H9 (cell line): ENCODE results near the gene ACTBL2. TPM values are rescaled to one million over a fixed set of nuclear protein-coding genes. Genes with fewer than 3 reads are reported as not detected.

ENCODE experiments used
- DNase-seq: peaks from one replicate; pipeline ENCODE4 v3.0.0-alpha.2; 2017
- H2AFZ ChIP-seq: one replicate; pipeline ENCODE4 v1.6.1; 2013; ENCODE audit warnings: mild to moderate bottlenecking, low read length, control low read depth, moderate library complexity
- H2AK5ac ChIP-seq: 2 replicates; pipeline ENCODE4 v1.6.1; 2013; ENCODE audit warnings: low read length, control low read depth, mixed read lengths; ENCODE audit not compliant: insufficient read length
- H2BK120ac ChIP-seq: one replicate; pipeline ENCODE4 v1.6.1; 2013; ENCODE audit warnings: low read depth, mild to moderate bottlenecking, low read length, control low read depth, inconsistent platforms; ENCODE audit not compliant: poor library complexity, severe bottlenecking
- H2BK12ac ChIP-seq: 2 replicates; pipeline ENCODE4 v1.6.1; 2013; ENCODE audit warnings: low read length, control low read depth, mixed read lengths, low read depth; ENCODE audit not compliant: insufficient read length
- H2BK15ac ChIP-seq: 2 replicates; pipeline ENCODE4 v1.6.1; 2013; ENCODE audit warnings: low read depth, low read length, control low read depth
- H2BK20ac ChIP-seq: one replicate; pipeline ENCODE4 v1.6.1; 2013; ENCODE audit warnings: low read depth, mild to moderate bottlenecking, low read length, control low read depth, inconsistent platforms; ENCODE audit not compliant: poor library complexity, severe bottlenecking
- H2BK5ac ChIP-seq: 2 replicates; pipeline ENCODE4 v1.6.1; 2013; ENCODE audit warnings: low read length, control low read depth, mixed read lengths; ENCODE audit not compliant: insufficient read length
- H3K14ac ChIP-seq: 2 replicates; pipeline ENCODE4 v1.6.1; 2013; ENCODE audit warnings: low read length, control low read depth; ENCODE audit not compliant: insufficient read depth
- H3K18ac ChIP-seq: 2 replicates; pipeline ENCODE4 v1.6.1; 2013; ENCODE audit warnings: low read depth, mild to moderate bottlenecking, mixed read lengths, low read length, control low read depth; ENCODE audit not compliant: insufficient read length
- H3K23ac ChIP-seq: 2 replicates; pipeline ENCODE4 v1.6.1; 2013; ENCODE audit warnings: low read length, control low read depth, mixed read lengths, low read depth; ENCODE audit not compliant: insufficient read length
- H3K23me2 ChIP-seq: 2 replicates; pipeline ENCODE4 v1.6.1; 2013; ENCODE audit warnings: low read depth, mild to moderate bottlenecking, mixed read lengths, low read length, control low read depth; ENCODE audit not compliant: insufficient read length, poor library complexity, severe bottlenecking
- H3K27ac ChIP-seq: 2 replicates; pipeline ENCODE4 v1.5.1; 2013; ENCODE audit warnings: low read length, control low read depth, mixed read lengths, low read depth; ENCODE audit not compliant: insufficient read length
- H3K27me3 ChIP-seq: 2 replicates; pipeline ENCODE4 v1.6.1; 2013; ENCODE audit warnings: low read length, control low read depth, inconsistent platforms; ENCODE audit not compliant: insufficient read depth
- H3K4ac ChIP-seq: 2 replicates; pipeline ENCODE4 v1.6.1; 2013; ENCODE audit warnings: low read depth, mild to moderate bottlenecking, control low read depth, inconsistent platforms, low read length, moderate library complexity
- H3K4me1 ChIP-seq: 2 replicates; pipeline ENCODE4 v1.6.1; 2013; ENCODE audit warnings: low read length, control low read depth, inconsistent platforms; ENCODE audit not compliant: insufficient read depth
- H3K4me2 ChIP-seq: 2 replicates; pipeline ENCODE4 v1.6.1; 2013; ENCODE audit warnings: low read length, control low read depth, mixed read lengths; ENCODE audit not compliant: insufficient read length, insufficient read depth
- H3K56ac ChIP-seq: 2 replicates; pipeline ENCODE4 v1.6.1; 2013; ENCODE audit warnings: low read depth, mild to moderate bottlenecking, mixed read lengths, low read length, control low read depth; ENCODE audit not compliant: insufficient read length
- H3K79me1 ChIP-seq: 2 replicates; pipeline ENCODE4 v1.6.1; 2013; ENCODE audit warnings: low read depth, mild to moderate bottlenecking, moderate library complexity, low read length, control low read depth, inconsistent platforms; ENCODE audit not compliant: insufficient read depth, poor library complexity, severe bottlenecking
- H3K79me2 ChIP-seq: 2 replicates; pipeline ENCODE4 v1.6.1; 2013; ENCODE audit warnings: low read length, control low read depth, inconsistent platforms; ENCODE audit not compliant: insufficient read depth
- H3K9ac ChIP-seq: 2 replicates; pipeline ENCODE4 v1.6.1; 2013; ENCODE audit warnings: low read length, control low read depth, mixed read lengths; ENCODE audit not compliant: insufficient read length; ENCODE audit errors: extremely low read depth
- H3K9me3 ChIP-seq: one replicate; pipeline ENCODE4 v1.6.1; 2013; ENCODE audit warnings: low read depth, low read length, inconsistent platforms; ENCODE audit not compliant: control insufficient read depth
- H3T11ph ChIP-seq: one replicate; pipeline ENCODE4 v1.6.1; 2013; ENCODE audit warnings: mild to moderate bottlenecking, low read length, control low read depth, inconsistent platforms
- H4K20me1 ChIP-seq: one replicate; pipeline ENCODE4 v1.6.1; 2013; ENCODE audit not compliant: control insufficient read depth, insufficient read length, insufficient read depth
- H4K5ac ChIP-seq: 2 replicates; pipeline ENCODE4 v1.6.1; 2013; ENCODE audit warnings: low read depth, mild to moderate bottlenecking, mixed read lengths, low read length, control low read depth; ENCODE audit not compliant: insufficient read length
- H4K8ac ChIP-seq: replicated peaks from 2 replicates; pipeline ENCODE4 v1.6.1; 2013; ENCODE audit warnings: low read length, control low read depth, mixed read lengths, low read depth; ENCODE audit not compliant: insufficient read length
- H4K91ac ChIP-seq: 2 replicates; pipeline ENCODE4 v1.6.1; 2013; ENCODE audit warnings: low read depth, mild to moderate bottlenecking, moderate library complexity, mixed read lengths, low read length, control low read depth; ENCODE audit not compliant: insufficient read length
- H3K27ac Mint-ChIP-seq, 3 experiments: 2 replicates in 2 of 3; 3 replicates in 1 of 3; pipeline ENCODE4 v1.8.0; 2020 to 2021; ENCODE audit warnings: mixed read lengths in 3 of 3, mild to moderate bottlenecking in 1 of 3, moderate library complexity in 1 of 3
- H3K27me3 Mint-ChIP-seq: 2 replicates; pipeline ENCODE4 v1.8.0; 2021; ENCODE audit warnings: low read depth, mild to moderate bottlenecking, moderate library complexity, mixed read lengths
- H3K36me3 Mint-ChIP-seq, 3 experiments: 2 replicates in 2 of 3; 3 replicates in 1 of 3; pipeline ENCODE4 v1.8.0; 2020 to 2021; ENCODE audit warnings: low read depth in 3 of 3, mixed read lengths in 3 of 3; ENCODE audit not compliant: insufficient read depth in 1 of 3
- H3K4me1 Mint-ChIP-seq, 2 experiments: 2 replicates each; pipeline ENCODE4 v1.8.0; 2020; ENCODE audit warnings: mixed read lengths in 2 of 2
- H3K4me3 Mint-ChIP-seq, 2 experiments: 2 replicates in 1 of 2; 3 replicates in 1 of 2; pipeline ENCODE4 v1.8.0; 2020 to 2021; ENCODE audit warnings: mild to moderate bottlenecking in 2 of 2, mixed read lengths in 2 of 2, moderate library complexity in 1 of 2
- H3K9me3 Mint-ChIP-seq, 2 experiments: 2 replicates in 1 of 2; 3 replicates in 1 of 2; pipeline ENCODE4 v1.8.0; 2020; ENCODE audit warnings: mild to moderate bottlenecking in 2 of 2, mixed read lengths in 2 of 2, moderate library complexity in 1 of 2
- WGBS: extraction: QIAGEN DNeasy Blood & Tissue Kit; methylation state at CpG from one replicate; pipeline ENCODE4 v1.1.7; 2013; ENCODE audit warnings: missing lambda C conversion rate, low lambda C conversion rate, mixed read lengths; ENCODE audit not compliant: insufficient read length; ENCODE audit errors: extremely low coverage; 5-methylcytosine and 5-hydroxymethylcytosine counted together
- total RNA-seq: library from RNA; stranded (reverse); gene quantifications from 2 replicates; pipeline ENCODE4 v1.2.1, GENCODE V29; 2021
- TF ChIP-seq, protein P1 (sequence below): fragments of 200-600 bp; sonication (generic); conservative IDR thresholded peaks from 3 replicates; pipeline ENCODE4 v1.8.0; 2021; ENCODE audit warnings: antibody characterized with exemption, mild to moderate bottlenecking

The ACTBL2 gene
- total RNA-seq, 1 experiment from 2014 or later = not detected

DNA sequence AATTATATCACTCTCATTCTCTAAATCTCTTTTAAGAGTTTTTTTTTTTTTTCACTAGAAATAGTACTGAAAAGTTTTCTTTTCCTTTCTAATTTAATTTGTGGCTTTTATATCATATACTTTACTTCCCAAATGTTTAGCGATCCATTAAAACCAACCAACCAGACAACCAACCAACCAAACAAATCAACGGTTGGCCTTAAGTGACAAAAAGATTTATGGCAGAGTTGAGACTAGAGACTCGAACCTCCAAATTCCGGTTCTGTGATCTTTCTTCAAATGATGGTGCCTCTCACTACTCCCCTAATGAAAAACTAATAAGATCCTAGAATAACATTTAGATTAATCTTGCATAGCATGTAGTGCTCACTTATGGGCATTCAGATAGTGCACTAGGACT lies 45.3 kb upstream of the ACTBL2 start:
- Histone ChIP-seq H3K23me2 (no peaks in the 10 kb centered on the region), H3K18ac (no peak overlapping the region), H3K79me2 (no peaks in the 10 kb centered on the region), H2BK12ac (no peak overlapping the region), H4K5ac (no peak overlapping the region), H3K27me3 (no peaks in the 10 kb centered on the region), H4K20me1 (no peaks in the 10 kb centered on the region), H3K79me1 (no peaks in the 10 kb centered on the region), H3K4me2 (no peak overlapping the region), H3K9me3 (no peaks in the 10 kb centered on the region), H3K23ac (no peak overlapping the region), H4K8ac (no peak overlapping the region), H2BK120ac (no peak overlapping the region), H2BK20ac (no peak overlapping the region), H4K91ac (no peak overlapping the region), H3K14ac (no peak overlapping the region), H2AK5ac (no peak overlapping the region), H2BK5ac (no peak overlapping the region), H3K9ac (no peak overlapping the region), H3K56ac (no peak overlapping the region), H3T11ph (no peak overlapping the region), H3K4ac (no peak overlapping the region), H2BK15ac (no peak overlapping the region), H3K27ac (no peak overlapping the region), H3K4me1 (peaks cover 5% of the 10 kb centered on the region; the same call in 1 of the 2 replicates), H2AFZ (no peak overlapping the region)
- H3K27ac Mint-ChIP-seq = no peak overlapping the region
- H3K36me3 Mint-ChIP-seq = no peaks in the 10 kb centered on the region
- H3K9me3 Mint-ChIP-seq = no peaks in the 10 kb centered on the region; a peak in 1 of 5 replicates
- H3K4me3 Mint-ChIP-seq = no peak overlapping the region
- H3K4me1 Mint-ChIP-seq = peaks cover 18 to 19% of the 10 kb centered on the region in 2 experiments
- TF ChIP-seq, protein P1, sequence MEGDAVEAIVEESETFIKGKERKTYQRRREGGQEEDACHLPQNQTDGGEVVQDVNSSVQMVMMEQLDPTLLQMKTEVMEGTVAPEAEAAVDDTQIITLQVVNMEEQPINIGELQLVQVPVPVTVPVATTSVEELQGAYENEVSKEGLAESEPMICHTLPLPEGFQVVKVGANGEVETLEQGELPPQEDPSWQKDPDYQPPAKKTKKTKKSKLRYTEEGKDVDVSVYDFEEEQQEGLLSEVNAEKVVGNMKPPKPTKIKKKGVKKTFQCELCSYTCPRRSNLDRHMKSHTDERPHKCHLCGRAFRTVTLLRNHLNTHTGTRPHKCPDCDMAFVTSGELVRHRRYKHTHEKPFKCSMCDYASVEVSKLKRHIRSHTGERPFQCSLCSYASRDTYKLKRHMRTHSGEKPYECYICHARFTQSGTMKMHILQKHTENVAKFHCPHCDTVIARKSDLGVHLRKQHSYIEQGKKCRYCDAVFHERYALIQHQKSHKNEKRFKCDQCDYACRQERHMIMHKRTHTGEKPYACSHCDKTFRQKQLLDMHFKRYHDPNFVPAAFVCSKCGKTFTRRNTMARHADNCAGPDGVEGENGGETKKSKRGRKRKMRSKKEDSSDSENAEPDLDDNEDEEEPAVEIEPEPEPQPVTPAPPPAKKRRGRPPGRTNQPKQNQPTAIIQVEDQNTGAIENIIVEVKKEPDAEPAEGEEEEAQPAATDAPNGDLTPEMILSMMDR = no peak
- no CpG with 5 or more reads among the region's 4 CpGs for WGBS
- no peaks in the 10 kb centered on the region for H3K27me3 Mint-ChIP-seq
- no peak for DNase-seq
